Measurements from ENCODE around the gene GDF7. TPM values are rescaled to one million over a fixed set of nuclear protein-coding genes. Genes with fewer than 3 reads are reported as not detected.

Gene GDF7
- total RNA-seq, 6 experiments from 2014 or later = 0.95 to 5.0 (median 2.9) TPM

- H3K4me1 ChIP-seq = peaks cover 0 to 4% (median 0%) of the 10 kb centered on the region in 4 donors
- no peaks in the 10 kb centered on the region for H3K9me3 ChIP-seq
- ATAC-seq (no peak), DNase-seq (peak; percentile 15 to 57 (median 36))
- no peaks in the 10 kb centered on the region for H3K27me3 ChIP-seq
- peaks cover 0 to 26% (median 2%) of the 10 kb centered on the region in 4 donors for H3K36me3 ChIP-seq
- intact Hi-C loops (cut with DNase I) = no loop called here
- H3K27ac ChIP-seq = peak overlapping the region in 1 of 3 donors; percentile 33
- TF ChIP-seq POLR2A (IDR thresholded peaks at IDR 0.05) (no peak), CTCF (IDR thresholded peaks at IDR 0.05) (no peak)
- no peak overlapping the region for H3K4me3 ChIP-seq
- 97% methylated on average over 10 of the region's 20 CpGs for WGBS (ENCODE audit: insufficient coverage, low coverage, low lambda C conversion rate, missing lambda C conversion rate)
Observed at GRCh38 chr2:20626698-20627513, 40.0 kb upstream of the GDF7 start.

GRCh38 chr2:20627712-20628380 lies 39.1 kb upstream of the GDF7 start:
- Histone ChIP-seq H3K9me3 (no peaks in the 10 kb centered on the region), H3K4me1 (peaks cover 0 to 4% (median 0%) of the 10 kb centered on the region in 4 donors), H3K27ac (no peak overlapping the region), H3K4me3 (no peak overlapping the region), H3K36me3 (peaks cover 0 to 19% (median 2%) of the 10 kb centered on the region in 4 donors), H3K27me3 (no peaks in the 10 kb centered on the region)
- no peak for TF ChIP-seq POLR2A (IDR thresholded peaks at IDR 0.05)
- TF ChIP-seq CTCF (IDR thresholded peaks at IDR 0.05) = no peak
- intact Hi-C loops (cut with DNase I) = no loop called here
- no peak for ATAC-seq
- WGBS (ENCODE audit: insufficient coverage, low coverage, low lambda C conversion rate, missing lambda C conversion rate) = 86% methylated on average over 7 of the region's 16 CpGs
- DNase-seq = peak; percentile 10 to 34 (median 19)

GRCh38 chr2:20629181-20629580 lies 37.8 kb upstream of the GDF7 start:
- no peak for TF ChIP-seq CTCF (IDR thresholded peaks at IDR 0.05)
- TF ChIP-seq POLR2A (IDR thresholded peaks at IDR 0.05) = no peak
- Histone ChIP-seq H3K4me3 (no peak overlapping the region), H3K27ac (no peak overlapping the region), H3K36me3 (peaks cover 0 to 6% (median under 1%) of the 10 kb centered on the region in 4 donors), H3K9me3 (no peaks in the 10 kb centered on the region), H3K27me3 (no peaks in the 10 kb centered on the region), H3K4me1 (peaks cover 0 to 9% (median under 1%) of the 10 kb centered on the region in 4 donors)
- ATAC-seq (no peak), DNase-seq (peak in 1 of 3 donors; percentile 17)
- intact Hi-C loops (cut with DNase I) = no loop called here
- WGBS (ENCODE audit: insufficient coverage, low coverage, low lambda C conversion rate, missing lambda C conversion rate) = 83% methylated on average over 2 of the region's 6 CpGs

GRCh38 chr2:20629581-20630171 lies 37.3 kb upstream of the GDF7 start:
- 80% methylated on average over 1 of the region's 12 CpGs for WGBS (ENCODE audit: insufficient coverage, low coverage, low lambda C conversion rate, missing lambda C conversion rate)
- H3K4me3 ChIP-seq = no peak overlapping the region
- peaks cover 0 to under 1% (median 0%) of the 10 kb centered on the region in 4 donors for H3K36me3 ChIP-seq
- no peak overlapping the region for H3K27ac ChIP-seq
- TF ChIP-seq POLR2A (IDR thresholded peaks at IDR 0.05) (no peak), CTCF (IDR thresholded peaks at IDR 0.05) (no peak)
- H3K27me3 ChIP-seq = no peaks in the 10 kb centered on the region
- H3K9me3 ChIP-seq = no peaks in the 10 kb centered on the region
- peaks cover 0 to 14% (median 3%) of the 10 kb centered on the region in 4 donors for H3K4me1 ChIP-seq
- ATAC-seq = no peak
- intact Hi-C loops (cut with DNase I) = no loop called here
- peak in 1 of 3 donors; percentile 49 for DNase-seq

Measured in right lobe of liver (tissue), 6 donors.